ENCODE data around the gene KLF1. TPM values are rescaled to one million over a fixed set of nuclear protein-coding genes. Genes with fewer than 3 reads are reported as not detected.
A peak's percentile ranks its signal among the peaks of the same experiment; 100 is the strongest.
"Not testable (repeated sequence)": the region's sequence is repeated elsewhere in the genome, so short reads cannot be mapped to it uniquely, and the experiment has no call there.

The KLF1 gene
- total RNA-seq, 1 donor from 2014 or later, result 0.77 TPM

DNA sequence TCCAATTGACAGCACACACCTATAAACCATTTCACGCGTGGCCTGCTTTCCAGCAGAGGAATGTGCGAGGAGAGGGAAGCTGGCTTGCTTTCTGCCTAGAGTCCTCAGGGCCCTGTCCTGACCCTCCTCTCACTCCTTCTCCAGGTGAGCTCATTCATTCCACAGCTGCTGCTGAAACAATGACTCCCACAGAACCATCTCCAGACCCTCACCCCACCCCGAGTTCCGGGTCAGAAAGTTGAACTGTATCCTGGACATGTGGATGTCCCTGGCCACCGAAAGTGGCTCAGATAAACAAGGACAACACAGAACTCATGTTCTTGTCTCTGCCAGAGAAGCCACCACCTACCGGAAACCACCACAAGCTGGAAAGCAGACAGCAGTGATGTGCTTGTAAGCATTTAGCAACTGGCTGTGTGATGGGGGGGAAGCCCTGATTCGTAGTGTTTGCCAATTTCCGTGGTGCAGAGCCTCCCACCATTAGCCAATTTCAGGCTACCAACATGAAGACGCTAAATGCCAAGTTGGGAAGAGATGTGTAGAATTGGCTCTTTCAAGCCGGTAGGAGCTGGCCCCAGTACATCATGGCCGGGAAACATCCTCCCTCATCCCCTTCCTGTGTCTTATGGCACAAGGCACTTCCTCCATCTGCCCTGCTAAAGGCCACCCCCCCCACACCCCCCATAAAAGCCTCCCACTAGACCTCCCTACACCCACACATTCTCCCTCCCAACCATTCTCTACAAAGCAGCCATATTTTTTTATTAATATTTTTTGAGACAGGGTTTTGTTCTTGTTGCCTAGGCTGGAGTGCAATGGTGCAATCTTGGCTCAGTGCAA lies 27.1 kb upstream of the KLF1 start:
- intact Hi-C loops (cut with micrococcal nuclease), result loop anchor here (10.0 kb wide), 1 partner anchor 1611 kb away; the partner anchor contains the start of gene TECR
- H3K9me3 Mint-ChIP-seq, result no peaks in the 10 kb centered on the region
- H3K36me3 Mint-ChIP-seq (ENCODE audit: low read depth), result peaks cover under 1% of the 10 kb centered on the region
- peaks cover 24% of the 10 kb centered on the region for H3K4me1 Mint-ChIP-seq
- DNase-seq, result peak; percentile 88
- peak overlapping the region; percentile 65 for H3K4me3 Mint-ChIP-seq
- H3K27ac Mint-ChIP-seq, result peak overlapping the region; percentile 91
- H3K27me3 Mint-ChIP-seq, result peaks cover under 1% of the 10 kb centered on the region

DNA sequence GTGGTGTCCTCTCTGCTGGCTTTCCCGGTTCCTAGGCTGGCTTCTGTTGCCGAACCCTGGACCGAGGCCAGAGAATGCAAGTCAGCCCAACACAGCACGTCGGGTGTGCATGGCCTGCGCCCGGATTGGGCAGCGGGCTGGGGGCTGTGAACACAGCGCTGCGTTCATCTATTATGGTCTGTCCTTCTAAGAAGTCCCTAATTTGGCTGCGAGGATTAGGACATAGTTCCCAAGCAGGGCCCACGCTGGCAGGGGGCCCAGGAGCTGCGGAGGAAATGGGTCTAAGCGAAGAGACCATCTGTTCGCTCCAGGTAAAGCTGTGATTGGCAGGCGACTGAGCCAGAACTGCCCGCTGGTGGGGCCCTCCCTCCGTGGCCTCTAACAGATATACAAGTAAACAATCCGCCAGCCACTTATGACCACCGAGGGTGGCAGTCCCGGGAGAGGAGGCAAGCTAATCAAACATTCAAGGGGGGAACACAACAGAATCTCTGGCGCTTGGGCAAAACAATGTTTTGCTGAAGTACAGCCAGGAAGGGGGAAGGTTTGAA lies 26.1 kb upstream of the KLF1 start:
- no peaks in the 10 kb centered on the region for H3K9me3 Mint-ChIP-seq
- intact Hi-C loops (cut with micrococcal nuclease), result loop anchor here (10.0 kb wide), 1 partner anchor 1612 kb away; the partner anchor contains the start of gene TECR
- no peak for DNase-seq
- H3K27me3 Mint-ChIP-seq, result no peaks in the 10 kb centered on the region
- H3K36me3 Mint-ChIP-seq (ENCODE audit: low read depth), result no peaks in the 10 kb centered on the region
- H3K27ac Mint-ChIP-seq, result peak overlapping the region; percentile 70
- no peak overlapping the region for H3K4me3 Mint-ChIP-seq
- H3K4me1 Mint-ChIP-seq, result peaks cover 16% of the 10 kb centered on the region

DNA sequence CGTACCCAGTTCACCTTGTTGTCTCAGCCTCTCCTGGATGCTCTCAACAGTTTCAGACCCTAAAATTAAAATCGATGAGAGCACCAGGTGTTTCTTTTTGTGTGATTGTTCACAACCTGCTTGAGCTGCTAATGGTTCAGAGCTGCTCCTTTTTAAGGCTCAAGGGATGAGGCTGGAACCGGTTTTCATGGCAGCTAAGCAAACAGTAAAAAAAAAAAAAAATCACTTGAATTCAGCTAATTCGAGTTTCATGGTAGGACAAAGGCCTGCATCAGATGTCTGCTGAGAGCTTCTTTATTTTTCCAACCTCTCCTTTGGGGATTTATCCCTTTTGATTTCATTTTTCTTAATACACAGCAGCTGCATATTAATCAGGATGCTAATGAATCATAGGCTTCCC lies 25.6 kb upstream of the KLF1 start:
- H3K4me3 Mint-ChIP-seq, result no peak overlapping the region
- H3K36me3 Mint-ChIP-seq (ENCODE audit: low read depth), result no peaks in the 10 kb centered on the region
- intact Hi-C loops (cut with micrococcal nuclease), result loop anchor here (10.0 kb wide), 1 partner anchor 1612 kb away; the partner anchor contains the start of gene TECR
- no peaks in the 10 kb centered on the region for H3K27me3 Mint-ChIP-seq
- H3K9me3 Mint-ChIP-seq, result no peaks in the 10 kb centered on the region
- H3K4me1 Mint-ChIP-seq, result peaks cover 16% of the 10 kb centered on the region
- H3K27ac Mint-ChIP-seq, result no peak overlapping the region
- DNase-seq, result no peak

DNA sequence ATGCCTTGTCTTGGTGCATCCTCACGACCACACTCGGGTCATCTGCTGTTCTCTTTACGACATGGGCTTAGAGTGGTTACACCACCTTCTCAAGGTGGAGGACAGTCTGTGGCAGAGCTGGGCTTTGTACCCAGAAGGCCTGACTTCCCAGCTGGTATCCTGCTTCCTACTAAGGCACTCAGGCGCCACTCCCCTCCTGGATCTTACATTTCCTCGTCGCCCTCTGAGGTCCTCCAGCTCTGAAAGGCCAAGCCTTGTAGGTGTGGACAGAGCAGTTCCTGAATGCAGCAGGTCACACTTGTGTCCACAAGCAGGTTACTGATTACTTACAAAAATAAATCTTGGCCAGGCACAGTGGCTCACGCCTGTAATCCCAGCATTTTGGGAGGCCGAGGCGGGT lies 20.2 kb upstream of the KLF1 start:
- no peaks in the 10 kb centered on the region for H3K9me3 Mint-ChIP-seq
- DNase-seq, result no peak
- no peak overlapping the region for H3K27ac Mint-ChIP-seq
- H3K4me1 Mint-ChIP-seq, result no peaks in the 10 kb centered on the region
- no peaks in the 10 kb centered on the region for H3K36me3 Mint-ChIP-seq (ENCODE audit: low read depth)
- intact Hi-C loops (cut with micrococcal nuclease), result no loop called here
- H3K27me3 Mint-ChIP-seq, result no peaks in the 10 kb centered on the region
- no peak overlapping the region for H3K4me3 Mint-ChIP-seq

DNA sequence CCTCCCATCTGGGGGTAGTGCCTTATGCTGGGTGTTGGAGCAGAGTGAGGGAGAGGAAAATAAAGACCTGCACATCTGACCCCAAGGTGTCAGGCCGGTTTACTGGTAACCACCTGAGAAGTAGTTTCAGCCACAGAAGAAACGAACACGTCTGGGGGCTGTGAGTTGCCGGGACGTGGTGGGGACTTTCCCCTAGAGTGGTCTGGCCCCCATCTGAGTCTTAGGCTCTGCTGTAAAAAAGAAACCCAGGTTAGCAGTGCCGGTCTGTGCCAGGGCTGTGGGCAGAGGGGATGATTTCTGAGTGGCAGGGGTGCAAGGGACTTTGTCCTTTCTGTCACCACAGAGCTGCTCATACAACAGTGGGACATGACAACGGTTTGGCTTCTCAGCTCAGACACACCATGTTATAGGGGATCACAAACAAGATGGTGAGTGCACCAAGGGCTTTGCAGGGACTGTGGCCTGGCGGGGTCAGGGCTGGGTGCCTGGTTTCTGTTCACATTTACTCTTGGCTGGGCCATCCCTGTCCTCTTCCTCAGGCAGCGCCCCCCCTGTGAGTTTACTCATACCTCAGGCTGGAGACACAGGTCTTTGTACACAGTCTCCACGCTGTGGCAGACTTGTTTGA lies 13.0 kb upstream of the KLF1 start:
- Mint-ChIP-seq H3K4me3 (no peak overlapping the region), H3K9me3 (no peaks in the 10 kb centered on the region), H3K36me3 (ENCODE audit: low read depth) (peaks cover 22% of the 10 kb centered on the region), H3K4me1 (no peaks in the 10 kb centered on the region), H3K27ac (no peak overlapping the region), H3K27me3 (no peaks in the 10 kb centered on the region)
- intact Hi-C loops (cut with micrococcal nuclease), result no loop called here
- no peak for DNase-seq

DNA sequence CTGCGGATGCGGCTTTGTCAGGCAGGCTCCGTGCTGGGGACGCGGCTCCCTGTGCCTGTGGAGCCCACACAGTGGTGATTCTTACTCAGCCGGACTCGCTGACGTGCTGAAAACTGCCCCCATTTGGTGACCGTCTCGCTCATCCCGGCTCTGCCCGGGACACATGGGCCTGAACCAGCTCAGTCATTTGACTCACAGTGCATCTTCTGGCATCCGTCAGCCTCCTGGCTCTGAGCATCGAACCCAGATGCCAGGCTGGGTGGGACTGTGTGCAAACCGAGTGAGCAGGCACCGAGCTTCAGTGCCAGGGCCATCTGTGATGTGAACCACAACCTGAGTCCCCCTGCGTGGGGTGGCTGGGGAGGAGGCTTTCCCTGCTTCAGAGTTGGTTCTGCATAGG lies 9.5 kb upstream of the KLF1 start:
- no peaks in the 10 kb centered on the region for H3K27me3 Mint-ChIP-seq
- no peaks in the 10 kb centered on the region for H3K9me3 Mint-ChIP-seq
- DNase-seq, result no peak
- H3K36me3 Mint-ChIP-seq (ENCODE audit: low read depth), result peaks cover 37% of the 10 kb centered on the region
- no peak overlapping the region for H3K4me3 Mint-ChIP-seq
- peaks cover 7% of the 10 kb centered on the region for H3K4me1 Mint-ChIP-seq
- intact Hi-C loops (cut with micrococcal nuclease), result no loop called here
- no peak overlapping the region for H3K27ac Mint-ChIP-seq

DNA sequence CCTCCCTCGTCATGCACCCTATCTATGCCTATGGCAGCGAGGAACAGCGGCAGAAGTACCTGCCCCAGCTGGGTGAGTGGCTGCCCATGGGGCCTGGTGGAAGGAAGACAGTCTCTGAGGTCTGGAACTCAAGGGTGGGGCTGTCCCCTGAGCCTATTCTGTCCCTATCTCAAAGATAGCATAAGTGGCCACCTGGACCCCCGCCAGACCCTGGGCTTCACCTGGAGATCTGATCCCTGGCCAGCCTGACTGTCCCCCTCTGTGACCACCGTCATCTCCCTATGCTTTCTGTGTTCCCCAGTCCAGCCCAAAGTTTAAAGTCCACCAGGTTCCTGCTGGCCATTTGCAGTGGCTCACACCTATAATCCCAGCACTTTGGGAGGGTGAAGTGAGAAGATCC lies 6.6 kb upstream of the KLF1 start:
- no peaks in the 10 kb centered on the region for H3K27me3 Mint-ChIP-seq
- no peaks in the 10 kb centered on the region for H3K9me3 Mint-ChIP-seq
- peak overlapping the region; percentile 99 for H3K4me3 Mint-ChIP-seq
- no peak overlapping the region for H3K27ac Mint-ChIP-seq
- H3K36me3 Mint-ChIP-seq (ENCODE audit: low read depth), result peaks cover 29% of the 10 kb centered on the region
- DNase-seq, result no peak
- intact Hi-C loops (cut with micrococcal nuclease), result no loop called here
- peaks cover 18% of the 10 kb centered on the region for H3K4me1 Mint-ChIP-seq

DNA sequence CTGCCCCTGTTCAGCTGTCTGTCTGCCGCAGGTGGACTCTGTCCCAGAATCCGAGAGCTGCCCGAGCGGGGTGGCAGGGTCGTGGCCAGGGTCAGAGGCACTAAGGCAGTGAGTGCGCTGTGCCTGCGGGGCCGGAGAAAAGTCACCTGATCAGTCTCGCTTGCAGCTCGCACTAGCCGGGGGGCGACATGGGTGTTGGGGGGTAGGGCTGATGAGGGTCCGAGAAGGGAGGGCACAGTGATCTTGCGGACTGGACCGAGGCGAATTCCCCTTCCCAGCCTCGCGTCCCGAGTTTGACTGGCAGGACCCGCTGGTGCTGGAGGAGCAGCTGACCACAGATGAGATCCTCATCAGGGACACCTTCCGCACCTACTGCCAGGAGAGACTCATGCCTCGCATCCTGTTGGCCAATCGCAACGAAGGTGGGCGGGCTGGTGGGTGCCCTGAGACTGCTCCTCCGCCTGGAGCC lies 4.6 kb upstream of the KLF1 start:
- Mint-ChIP-seq H3K27me3 (peaks cover 3% of the 10 kb centered on the region), H3K4me1 (peaks cover 19% of the 10 kb centered on the region), H3K4me3 (peak overlapping the region; percentile 99), H3K36me3 (ENCODE audit: low read depth) (peaks cover 22% of the 10 kb centered on the region), H3K9me3 (no peaks in the 10 kb centered on the region), H3K27ac (peak overlapping the region; percentile 90)
- intact Hi-C loops (cut with micrococcal nuclease), result loop anchor here (1.0 to 2.0 kb wide), 3 partner anchors 27 to 65 kb away; partner anchors contain the start of genes FARSA, GADD45GIP1 and SYCE2
- DNase-seq, result no peak

DNA sequence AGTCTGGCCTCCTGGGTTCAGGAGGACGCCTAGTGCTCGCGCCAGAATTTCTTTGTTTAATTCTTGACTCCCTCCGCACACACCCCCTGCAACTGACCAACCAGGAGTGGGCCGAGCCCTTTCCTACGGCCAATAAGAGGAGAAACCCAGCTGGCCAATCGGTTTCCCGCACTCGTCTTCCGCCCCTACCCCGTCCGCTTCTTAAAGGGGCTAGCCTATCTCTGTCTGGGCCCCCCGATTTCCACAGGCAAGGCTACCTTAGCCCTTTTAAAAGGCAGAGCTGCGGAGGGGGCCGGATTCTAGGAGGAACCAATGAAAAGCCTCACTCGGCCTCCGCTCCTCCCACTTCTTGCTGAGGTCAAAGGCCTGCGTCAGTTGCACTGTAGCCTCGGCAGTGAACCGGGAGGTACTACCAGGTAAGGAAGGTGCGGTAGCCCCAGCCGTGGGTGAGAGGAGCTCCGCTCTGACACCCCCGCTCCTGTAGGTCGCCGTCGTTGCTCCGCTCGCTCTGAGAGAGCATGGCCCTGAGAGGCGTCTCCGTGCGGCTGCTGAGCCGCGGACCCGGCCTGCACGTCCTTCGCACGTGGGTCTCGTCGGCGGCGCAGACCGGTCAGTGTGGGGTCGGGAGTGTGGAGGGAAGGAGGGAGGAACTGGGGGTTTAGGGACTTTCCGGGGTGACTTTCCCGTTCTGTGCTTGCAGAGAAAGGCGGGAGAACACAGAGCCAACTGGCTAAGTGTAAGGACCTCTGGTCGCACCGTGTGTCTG lies 4.0 kb upstream of the KLF1 start, which contains the start of gene GCDH:
Gene GCDH, plus strand, starts transcription at position 374 of the 766 bp plus-strand sequence. Its CDS starts 145 bp downstream, at position 519.
- peak; percentile 98 for DNase-seq
- no peaks in the 10 kb centered on the region for H3K9me3 Mint-ChIP-seq
- H3K36me3 Mint-ChIP-seq (ENCODE audit: low read depth), result peaks cover 22% of the 10 kb centered on the region
- peaks cover 7% of the 10 kb centered on the region for H3K27me3 Mint-ChIP-seq
- H3K4me1 Mint-ChIP-seq, result peaks cover 24% of the 10 kb centered on the region
- peak within 1 kb of the TSS; percentile 99 for H3K4me3 Mint-ChIP-seq
- peak within 1 kb of the TSS; percentile 90 for H3K27ac Mint-ChIP-seq
- intact Hi-C loops (cut with micrococcal nuclease), result loop anchor here (1.0 to 2.0 kb wide), 3 partner anchors 28 to 66 kb away; partner anchors contain the start of genes FARSA, GADD45GIP1 and SYCE2

DNA sequence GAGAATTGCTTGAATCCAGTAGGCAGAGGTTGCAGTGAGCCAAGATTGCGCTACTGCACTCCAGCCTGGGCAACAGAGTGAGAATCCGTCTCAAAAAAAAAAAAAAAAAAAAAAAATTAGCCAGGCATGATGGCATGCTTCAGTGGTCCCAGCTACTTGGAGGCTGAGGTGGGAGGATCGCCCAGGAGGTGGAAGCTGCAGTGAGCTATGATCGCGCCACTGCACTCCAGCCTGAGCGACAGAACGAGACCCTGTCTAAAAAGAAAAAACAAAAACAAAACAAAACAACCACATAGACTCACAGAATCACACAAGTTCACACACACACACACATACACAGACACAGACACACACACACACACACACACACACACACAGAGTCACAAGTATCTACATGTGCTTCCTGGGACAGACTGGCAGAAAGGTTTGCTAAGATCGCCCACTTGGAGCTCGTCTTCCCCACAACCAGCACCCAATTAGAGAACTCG lies 3.3 kb upstream of the KLF1 start:
- Mint-ChIP-seq H3K4me3 (peak overlapping the region; percentile 99), H3K36me3 (ENCODE audit: low read depth) (peaks cover 22% of the 10 kb centered on the region), H3K27ac (peak overlapping the region; percentile 90), H3K4me1 (peaks cover 24% of the 10 kb centered on the region)
- not testable (repeated sequence) for H3K27me3 Mint-ChIP-seq, H3K9me3 Mint-ChIP-seq, DNase-seq
- intact Hi-C loops (cut with micrococcal nuclease), result loop anchor here (2.0 kb wide), 2 partner anchors 28 to 66 kb away; partner anchors contain the start of genes GADD45GIP1 and SYCE2

DNA sequence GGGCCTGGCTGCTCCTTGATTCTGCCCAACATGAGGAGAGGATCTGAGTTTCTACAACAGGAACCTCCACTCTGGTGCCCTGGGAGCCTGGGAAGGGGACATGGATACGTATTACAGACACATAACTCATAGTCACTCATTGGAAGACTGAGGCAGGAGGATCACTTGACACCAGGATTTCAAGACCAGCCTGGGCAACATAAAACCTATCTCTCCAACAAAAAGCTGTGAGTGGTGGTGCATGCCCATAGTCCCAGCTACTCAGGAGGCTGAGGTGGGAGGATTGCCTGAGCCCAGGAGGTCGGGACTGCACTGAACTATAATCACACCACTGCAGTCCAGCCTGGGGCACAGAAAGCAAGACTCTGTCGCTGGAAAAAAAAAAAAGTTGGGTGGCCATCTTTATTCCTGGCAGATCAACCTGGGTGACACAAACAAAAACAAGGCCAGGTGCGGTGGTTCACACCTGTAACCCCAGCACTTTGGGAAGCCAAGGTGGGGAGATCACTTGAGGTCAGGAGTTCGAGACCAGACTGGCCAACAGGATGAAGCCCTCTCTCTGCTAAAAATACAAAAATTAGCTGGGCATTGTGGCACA lies 1.1 kb upstream of the KLF1 start:
- H3K4me3 Mint-ChIP-seq, result no peak overlapping the region
- no peak overlapping the region for H3K27ac Mint-ChIP-seq
- no peak for DNase-seq
- no peaks in the 10 kb centered on the region for H3K9me3 Mint-ChIP-seq
- H3K27me3 Mint-ChIP-seq, result peaks cover 7% of the 10 kb centered on the region
- intact Hi-C loops (cut with micrococcal nuclease), result no loop called here
- H3K4me1 Mint-ChIP-seq, result peaks cover 29% of the 10 kb centered on the region
- peaks cover 10% of the 10 kb centered on the region for H3K36me3 Mint-ChIP-seq (ENCODE audit: low read depth)

DNA sequence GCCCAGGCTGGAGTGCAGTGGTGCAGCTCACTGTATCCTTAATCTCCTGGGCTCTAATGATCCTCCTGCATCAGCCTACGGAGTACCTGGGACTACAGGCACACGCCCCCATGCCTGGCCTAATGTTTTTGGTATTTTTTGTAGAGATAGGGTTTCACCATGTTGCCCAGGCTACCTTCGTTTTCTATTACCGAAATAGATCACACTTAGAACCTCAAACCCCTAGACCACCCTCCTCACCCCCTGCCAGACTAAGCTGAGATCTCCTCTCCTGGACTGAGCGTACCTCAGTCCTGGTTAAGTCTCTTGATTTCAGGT lies 391 bp downstream of the KLF1 start:
- Mint-ChIP-seq H3K27me3 (peaks cover 7% of the 10 kb centered on the region), H3K9me3 (no peaks in the 10 kb centered on the region), H3K4me1 (peaks cover 23% of the 10 kb centered on the region), H3K27ac (peak overlapping the region; percentile 47), H3K4me3 (peak overlapping the region; percentile 67), H3K36me3 (ENCODE audit: low read depth) (peaks cover 7% of the 10 kb centered on the region)
- no peak for DNase-seq
- intact Hi-C loops (cut with micrococcal nuclease), result no loop called here

All from activated CD4-positive, alpha-beta T cell treated with anti-CD3 and anti-CD28 coated beads, Interleukin-2, amount 10 ng/mL, durations not matched to agents 24 days and 14 days (primary cell).